ENCODE measurements around the gene PPIL1. TPM values are rescaled to one million over a fixed set of nuclear protein-coding genes. Genes with fewer than 3 reads are reported as not detected.

PPIL1 gene
- total and polyA plus RNA-seq, 2 of the 8 experiments (the other 6 are each of a cell fraction or from before 2014, with no cell fraction given): 83.7 to 86.5 TPM

DNA sequence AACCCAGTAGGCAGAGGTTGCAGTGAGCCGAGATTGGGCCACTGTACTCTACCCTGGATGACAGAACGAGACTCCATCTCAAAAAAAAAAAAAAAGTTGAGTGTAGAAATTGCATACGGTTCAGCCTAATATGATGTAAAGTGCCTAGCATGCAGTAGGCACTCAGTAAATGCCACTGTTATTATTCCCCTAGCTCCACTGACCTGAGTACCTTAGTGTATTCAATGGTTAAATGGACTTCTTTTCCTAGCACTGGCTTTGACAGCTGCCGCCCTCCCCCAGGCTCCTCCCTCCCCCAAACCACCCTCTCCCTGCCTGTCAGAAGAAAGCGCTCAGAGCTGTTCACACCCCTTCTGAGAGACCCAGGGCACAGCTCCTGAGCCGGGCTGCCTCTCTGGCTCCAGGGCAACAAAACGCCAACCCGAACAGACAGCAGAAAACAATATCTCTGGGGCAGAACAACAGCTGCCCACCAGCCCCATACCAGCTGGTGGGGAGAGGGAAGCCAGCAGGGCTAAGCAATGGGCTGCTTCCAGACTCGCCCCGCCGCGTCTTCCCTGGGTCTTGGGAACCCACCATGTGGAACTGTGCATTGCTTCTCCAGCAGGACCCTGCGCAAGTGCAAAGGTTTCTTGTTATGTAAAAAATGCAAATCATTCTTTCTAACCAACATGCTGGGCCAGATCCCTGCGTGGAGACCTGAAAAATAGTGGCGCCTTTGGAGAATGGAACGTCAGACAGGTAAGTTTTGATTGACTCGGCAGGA is 39.8 kb downstream of the PPIL1 start:
- no peak overlapping the region for H2BK15ac ChIP-seq (ENCODE audit: low read length)
- H3K36me3 ChIP-seq (ENCODE audit: control insufficient read depth in 2 of 4, insufficient read depth in 4 of 4, low read length in 3 of 4): no peaks in the 10 kb centered on the region
- 44% methylated on average over 17 of the region's 17 CpGs; no CpG with 5 or more reads in 1 of the 2 experiments for WGBS, 2 experiments (ENCODE audit: extremely low coverage in 1 of 2, insufficient coverage in 1 of 2, insufficient read length in 1 of 2, insufficient replicate concordance in 2 of 2, low coverage in 1 of 2, low lambda C conversion rate in 2 of 2, missing lambda C conversion rate in 1 of 2)
- DNase-seq (ENCODE audit: low read depth in 1 of 2, low spot score in 2 of 2) (peak in 1 of 2 experiments; percentile 61), FAIRE-seq (no peak)
- no peak overlapping the region for H4K91ac ChIP-seq (replicated peaks; ENCODE audit: insufficient read length, low read length)
- H3K4me1 ChIP-seq (replicated peaks in 1 of 4; ENCODE audit: control insufficient read depth in 3 of 4, insufficient read depth in 4 of 4, low read length in 3 of 4): peaks cover 0 to 7% (median 2%) of the 10 kb centered on the region in 4 experiments; a peak in 3 of 7 replicates
- H3K18ac ChIP-seq (ENCODE audit: extremely low read depth, low read length): no peak overlapping the region
- H3K9ac ChIP-seq (replicated peaks in 1 of 4; ENCODE audit: extremely low read depth in 1 of 4, low read depth in 3 of 4, low read length in 3 of 4): no peak overlapping the region
- H3K79me2 ChIP-seq (ENCODE audit: control insufficient read depth in 1 of 2, insufficient read depth in 2 of 2, low read length in 2 of 2): no peaks in the 10 kb centered on the region
- peaks cover 3% of the 10 kb centered on the region; the same call in 1 of the 2 replicates for H3K23me2 ChIP-seq (ENCODE audit: low read depth, low read length)
- H3K4ac ChIP-seq (replicated peaks; ENCODE audit: insufficient read length, low read depth, low read length): no peak overlapping the region
- H3K9me3 ChIP-seq (ENCODE audit: insufficient read depth in 2 of 2, low read depth in 1 of 2, low read length in 1 of 2): no peaks in the 10 kb centered on the region
- POLR2A ChIA-PET (ENCODE audit: partially characterized antibody): interaction anchor here (0.7 to 1.8 kb wide), 4 partner anchors 17 to 56 kb away, joined by 3 to 6 read pairs (median 4); partner anchors contain the start of gene PPIL1
- no peak overlapping the region for H3K56ac ChIP-seq (replicated peaks; ENCODE audit: insufficient read length, low read depth, low read length)
- no peaks in the 10 kb centered on the region; the same call in 1 of the 2 replicates for H3K79me1 ChIP-seq (ENCODE audit: low read depth, low read length)
- peak overlapping the region in 1 of 4 experiments; percentile 39; a peak in 3 of 8 replicates for H3K4me3 ChIP-seq (ENCODE audit: extremely low read depth in 1 of 4, insufficient read depth in 2 of 4, low read depth in 3 of 4, low read length in 4 of 4)
- H3K27ac ChIP-seq (ENCODE audit: low read depth, low read length): no peak overlapping the region
- no peak overlapping the region for H2BK12ac ChIP-seq (ENCODE audit: low read depth, low read length)
- no peak overlapping the region for H4K5ac ChIP-seq (ENCODE audit: insufficient read length, low read depth, low read length)
- H3K23ac ChIP-seq (ENCODE audit: insufficient read length): no peak overlapping the region
- CTCF ChIA-PET (ENCODE audit: partially characterized antibody): interaction anchor here (0.6 to 14.1 kb wide), 11 partner anchors 10 to 366 kb away, joined by 3 to 121 read pairs (median 5); no protein-coding TSS in a partner anchor
- no peak overlapping the region for H2AK5ac ChIP-seq (ENCODE audit: low read depth, low read length)
- no peak for TF ChIP-seq RFX5 (IDR thresholded peaks at IDR 0.05; ENCODE audit: borderline replicate concordance, low read depth, low read length)
- no peak for TF ChIP-seq SP1 (IDR thresholded peaks at IDR 0.05; ENCODE audit: low read depth, low read length)
- no peak for TF ChIP-seq GTF2F1 (IDR thresholded peaks at IDR 0.05; ENCODE audit: borderline replicate concordance, low read depth, low read length)
- TF ChIP-seq SIN3A (conservative IDR thresholded peaks at IDR 0.05 in 1 of 2, IDR thresholded peaks at IDR 0.05 in 1 of 2; ENCODE audit: low read depth in 1 of 2, low read length in 2 of 2): 0 out of 4 replicates have a peak, but pooled peaks have one; percentile 40 to 56
- peaks cover 0 to 7% of the 10 kb centered on the region in 2 experiments for H4K20me1 ChIP-seq (replicated peaks in 1 of 2; ENCODE audit: control insufficient read depth in 1 of 2, insufficient read depth in 2 of 2, low read length in 2 of 2)
- H2AFZ ChIP-seq (ENCODE audit: low read length): no peak overlapping the region
- no peak overlapping the region for H2BK120ac ChIP-seq (replicated peaks; ENCODE audit: low read depth, low read length)
- no peak overlapping the region for H2BK20ac ChIP-seq (ENCODE audit: low read length)
- H3K14ac ChIP-seq (ENCODE audit: insufficient read length): no peak overlapping the region
- peaks cover 16 to 28% (median 26%) of the 10 kb centered on the region in 4 experiments for H3K27me3 ChIP-seq (replicated peaks in 1 of 4; ENCODE audit: control insufficient read depth in 3 of 4, extremely low read depth in 1 of 4, insufficient read depth in 3 of 4, low read length in 3 of 4)
- no peak overlapping the region for H4K8ac ChIP-seq (ENCODE audit: extremely low read depth, insufficient read depth, low read length)
- peak overlapping the region; percentile 21 to 35; a peak in 3 of 4 replicates for H3K4me2 ChIP-seq (ENCODE audit: insufficient read depth in 1 of 2, low read depth in 2 of 2, low read length in 2 of 2)
- no peak overlapping the region for H2BK5ac ChIP-seq (ENCODE audit: low read depth, low read length)
